Bronchial epithelial cell (primary cell): Measurements from ENCODE around the gene TNRC18. TPM values are rescaled to one million over a fixed set of nuclear protein-coding genes. Genes with fewer than 3 reads are reported as not detected.

ENCODE experiments used
- DNase-seq: peaks from one replicate; pipeline ENCODE4 v3.0.0-alpha.2; 2010; ENCODE audit warnings: low read depth
- FAIRE-seq: peaks from 2 replicates; lab custom pipeline; 2011; peaks lifted over from hg19 to GRCh38; lab: Jason Lieb, UNC
- H3K27me3 ChIP-seq: 2 replicates; pipeline ENCODE4 v1.5.1; 2011; ENCODE audit warnings: low read length; ENCODE audit not compliant: control insufficient read depth, insufficient read depth
- H3K36me3 ChIP-seq: 2 replicates; pipeline ENCODE4 v1.5.1; 2011; ENCODE audit warnings: low read length; ENCODE audit not compliant: control insufficient read depth, insufficient read depth
- H3K4me3 ChIP-seq: 2 replicates; pipeline ENCODE4 v1.5.1; 2011; ENCODE audit warnings: mild to moderate bottlenecking, low read depth, low read length, control low read depth
- CTCF ChIP-seq: IDR thresholded peaks from 2 replicates; pipeline ENCODE4 v1.5.1; 2011; ENCODE audit warnings: mild to moderate bottlenecking, moderate library complexity, low read length, control low read depth, inconsistent platforms; ENCODE audit not compliant: insufficient read depth, severe bottlenecking
- total RNA-seq: library from RNA; depleted of rRNA; stranded (reverse); fragments of >200 nt; gene quantifications from 2 replicates; pipeline ENCODE4 v1.2.1, GENCODE V29; 2014

The TNRC18 gene
- total RNA-seq, 1 donor from 2014 or later, result 29.0 TPM

GRCh38 chr7:5343884-5344283 is 79.8 kb downstream of the TNRC18 start:
- H3K27me3 ChIP-seq, result no peaks in the 10 kb centered on the region
- TF ChIP-seq CTCF, result no peak
- FAIRE-seq (no peak), DNase-seq (no peak)
- no peak overlapping the region for H3K4me3 ChIP-seq
- H3K36me3 ChIP-seq, result peaks cover 31% of the 10 kb centered on the region

GRCh38 chr7:5342631-5343030 is 81.0 kb downstream of the TNRC18 start:
- H3K36me3 ChIP-seq, result peaks cover 28% of the 10 kb centered on the region

GRCh38 chr7:5339955-5340354 is 83.7 kb downstream of the TNRC18 start:
- no peak for FAIRE-seq
- no peak for TF ChIP-seq CTCF
- H3K36me3 ChIP-seq, result peaks cover 19% of the 10 kb centered on the region

More at GRCh38 chr7:5342631-5343030, 81.0 kb downstream of the TNRC18 start:
- FAIRE-seq (no peak), DNase-seq (no peak)
- Histone ChIP-seq H3K4me3 (no peak overlapping the region), H3K27me3 (no peaks in the 10 kb centered on the region)
- TF ChIP-seq CTCF, result no peak

GRCh38 chr7:5337047-5337446 is 86.6 kb downstream of the TNRC18 start:
- Histone ChIP-seq H3K27me3 (no peaks in the 10 kb centered on the region), H3K4me3 (no peak overlapping the region), H3K36me3 (peaks cover 19% of the 10 kb centered on the region)
- FAIRE-seq (no peak), DNase-seq (no peak)
- TF ChIP-seq CTCF, result no peak

More at GRCh38 chr7:5339955-5340354, 83.7 kb downstream of the TNRC18 start:
- H3K4me3 ChIP-seq, result no peak overlapping the region
- no peak for DNase-seq
- no peaks in the 10 kb centered on the region for H3K27me3 ChIP-seq

- FAIRE-seq (no peak), DNase-seq (no peak)
- no peak for TF ChIP-seq CTCF
- H3K4me3 ChIP-seq, result no peak overlapping the region
- no peaks in the 10 kb centered on the region for H3K27me3 ChIP-seq
- peaks cover 23% of the 10 kb centered on the region for H3K36me3 ChIP-seq
Observed at GRCh38 chr7:5334671-5335070, 89.0 kb downstream of the TNRC18 start.
